Measurements from ENCODE around the gene SPRR2D. TPM values are rescaled to one million over a fixed set of nuclear protein-coding genes. Genes with fewer than 3 reads are reported as not detected.

The SPRR2D gene
- total and polyA plus RNA-seq, 5 experiments from 2014 or later, result not detected

GRCh38 chr1:152998476-152998875 lies 42.4 kb downstream of the SPRR2D start:
- DNase-seq, result no peak
- Mint-ChIP-seq H3K27me3 (peaks cover 6 to 50% (median 18%) of the 10 kb centered on the region in 5 donors), H3K27ac (no peak overlapping the region), H3K4me1 (peaks cover 0 to 4% (median 0%) of the 10 kb centered on the region in 4 donors), H3K36me3 (peaks cover 0 to 6% (median 0%) of the 10 kb centered on the region in 3 donors), H3K4me3 (no peak overlapping the region), H3K9me3 (peaks cover 0 to 13% (median 7%) of the 10 kb centered on the region in 9 donors)
- POLR2A ChIA-PET, result no interaction called here
- no peak for ATAC-seq

DNA sequence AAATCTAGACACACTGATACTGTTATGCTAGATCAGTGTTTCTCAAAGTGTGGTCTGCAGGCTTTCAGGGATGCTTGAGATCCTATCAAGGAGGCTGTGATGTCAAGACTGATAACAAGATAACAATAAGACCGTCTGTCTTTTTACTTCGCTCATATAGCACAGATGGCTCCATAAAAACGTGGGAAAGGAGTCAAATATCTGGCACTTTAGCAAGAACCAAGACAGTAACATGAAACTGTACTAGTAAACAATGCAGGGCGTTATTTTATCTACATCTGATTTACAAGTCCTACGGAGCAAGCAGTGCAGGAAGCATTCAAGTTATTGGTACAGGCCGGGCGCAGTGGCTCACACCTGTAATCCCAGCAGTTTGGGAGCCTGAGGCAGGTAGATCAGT lies 43.0 kb downstream of the SPRR2D start:
- Mint-ChIP-seq H3K36me3 (peaks cover 0 to 6% (median 0%) of the 10 kb centered on the region in 3 donors), H3K4me3 (no peak overlapping the region), H3K9me3 (peaks cover 0 to 13% (median 7%) of the 10 kb centered on the region in 9 donors), H3K27me3 (peaks cover 8 to 50% (median 21%) of the 10 kb centered on the region in 5 donors), H3K4me1 (peaks cover 0 to 4% (median 0%) of the 10 kb centered on the region in 4 donors), H3K27ac (no peak overlapping the region)
- ATAC-seq (no peak), DNase-seq (no peak)
- POLR2A ChIA-PET, result no interaction called here

- POLR2A ChIA-PET, result no interaction called here
- H3K27me3 Mint-ChIP-seq, result peaks cover 10 to 43% (median 23%) of the 10 kb centered on the region in 5 donors
- peaks cover 0 to 6% (median 0%) of the 10 kb centered on the region in 3 donors for H3K36me3 Mint-ChIP-seq
- DNase-seq (no peak), ATAC-seq (no peak)
- peaks cover 0 to 4% (median 0%) of the 10 kb centered on the region in 4 donors for H3K4me1 Mint-ChIP-seq
- peaks cover 0 to 13% (median 7%) of the 10 kb centered on the region in 9 donors for H3K9me3 Mint-ChIP-seq
- no peak overlapping the region for H3K4me3 Mint-ChIP-seq
- H3K27ac Mint-ChIP-seq, result no peak overlapping the region
Observed at GRCh38 chr1:152996633-152997400, 44.1 kb downstream of the SPRR2D start.

DNA sequence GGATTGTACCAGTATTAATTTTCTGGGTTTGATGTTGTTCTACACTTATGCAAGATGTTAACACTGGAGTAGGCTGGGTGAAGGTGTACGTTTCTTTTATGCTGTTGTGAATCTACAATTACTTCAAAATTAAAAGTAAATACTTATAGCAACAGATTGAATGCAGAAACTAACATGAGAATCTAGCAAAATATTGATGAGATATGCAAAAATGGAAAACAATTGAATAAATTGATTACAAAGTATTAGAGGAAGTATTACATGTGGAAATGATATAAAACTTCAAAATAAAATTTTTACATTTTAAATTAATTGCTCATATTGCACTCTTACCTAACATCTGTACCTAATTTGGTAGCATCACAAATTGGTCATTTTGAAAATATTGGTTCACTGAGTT lies 45.1 kb downstream of the SPRR2D start:
- Mint-ChIP-seq H3K27me3 (peaks cover 15 to 43% (median 26%) of the 10 kb centered on the region in 5 donors), H3K27ac (no peak overlapping the region), H3K9me3 (peaks cover 0 to 13% (median 7%) of the 10 kb centered on the region in 9 donors), H3K36me3 (peaks cover 0 to 6% (median 0%) of the 10 kb centered on the region in 3 donors), H3K4me3 (no peak overlapping the region), H3K4me1 (peaks cover 0 to 4% (median 0%) of the 10 kb centered on the region in 4 donors)
- no peak for ATAC-seq
- no peak for DNase-seq
- POLR2A ChIA-PET, result no interaction called here

GRCh38 chr1:152993186-152993585 lies 47.7 kb downstream of the SPRR2D start:
- Mint-ChIP-seq H3K4me3 (no peak overlapping the region), H3K36me3 (peaks cover 0 to 6% (median 0%) of the 10 kb centered on the region in 3 donors), H3K27ac (no peak overlapping the region), H3K4me1 (no peaks in the 10 kb centered on the region), H3K27me3 (peaks cover 10 to 26% (median 18%) of the 10 kb centered on the region in 5 donors), H3K9me3 (peaks cover 0 to 13% (median 7%) of the 10 kb centered on the region in 9 donors)
- POLR2A ChIA-PET, result no interaction called here
- ATAC-seq, result no peak
- DNase-seq, result no peak

Other genes starting within 250 kb of the SPRR2D start
- gene LCE1D, start 244.4 kb downstream of the SPRR2D start, total RNA-seq, result not detected
- gene LCE1D, start 244.4 kb downstream of the SPRR2D start, polyA plus RNA-seq, result not detected
- not detected for gene LCE1C, start 234.5 kb downstream of the SPRR2D start, total RNA-seq
- gene LCE1C, start 234.5 kb downstream of the SPRR2D start, polyA plus RNA-seq, result not detected
- not detected for gene LCE1B, start 229.1 kb downstream of the SPRR2D start, total RNA-seq
- gene LCE1B, start 229.1 kb downstream of the SPRR2D start, polyA plus RNA-seq, result not detected
- not detected for gene LCE1A, start 213.6 kb downstream of the SPRR2D start, total RNA-seq
- not detected for gene LCE1A, start 213.6 kb downstream of the SPRR2D start, polyA plus RNA-seq
- not detected for gene LCE6A, start 198.3 kb downstream of the SPRR2D start, total RNA-seq
- not detected for gene LCE6A, start 198.3 kb downstream of the SPRR2D start, polyA plus RNA-seq
- gene LCE7A, start 181.1 kb downstream of the SPRR2D start, total RNA-seq, result not detected
- not detected for gene LCE7A, start 181.1 kb downstream of the SPRR2D start, polyA plus RNA-seq
- not detected for gene SMCP, start 162.8 kb downstream of the SPRR2D start, total RNA-seq
- not detected for gene SMCP, start 162.8 kb downstream of the SPRR2D start, polyA plus RNA-seq
- not detected for gene IVL, start 132.6 kb downstream of the SPRR2D start, total RNA-seq
- gene IVL, start 132.6 kb downstream of the SPRR2D start, polyA plus RNA-seq, result not detected
- not detected for gene SPRR5, start 93.9 kb downstream of the SPRR2D start, total RNA-seq
- gene SPRR5, start 93.9 kb downstream of the SPRR2D start, polyA plus RNA-seq, result not detected
- gene SPRR4, start 70.5 kb downstream of the SPRR2D start, total RNA-seq, result not detected
- not detected for gene SPRR4, start 70.5 kb downstream of the SPRR2D start, polyA plus RNA-seq
- gene SPRR1A, start 57.0 kb downstream of the SPRR2D start, total RNA-seq, result not detected
- not detected for gene SPRR1A, start 57.0 kb downstream of the SPRR2D start, polyA plus RNA-seq
- gene SPRR3, start 39.4 kb downstream of the SPRR2D start, total RNA-seq, result not detected
- not detected for gene SPRR3, start 39.4 kb downstream of the SPRR2D start, polyA plus RNA-seq
- gene SPRR1B, start 9.9 kb downstream of the SPRR2D start, total RNA-seq, result not detected
- not detected for gene SPRR1B, start 9.9 kb downstream of the SPRR2D start, polyA plus RNA-seq
- gene SPRR2A, start 16.4 kb upstream of the SPRR2D start, total RNA-seq, result not detected
- gene SPRR2A, start 16.4 kb upstream of the SPRR2D start, polyA plus RNA-seq, result not detected
- gene SPRR2B, start 30.5 kb upstream of the SPRR2D start, total RNA-seq, result not detected
- not detected for gene SPRR2B, start 30.5 kb upstream of the SPRR2D start, polyA plus RNA-seq
- not detected for gene SPRR2E, start 53.4 kb upstream of the SPRR2D start, total RNA-seq
- not detected for gene SPRR2E, start 53.4 kb upstream of the SPRR2D start, polyA plus RNA-seq
- gene SPRR2F, start 72.4 kb upstream of the SPRR2D start, total RNA-seq, result not detected
- not detected for gene SPRR2F, start 72.4 kb upstream of the SPRR2D start, polyA plus RNA-seq
- gene SPRR2G, start 109.8 kb upstream of the SPRR2D start, total RNA-seq, result not detected
- gene SPRR2G, start 109.8 kb upstream of the SPRR2D start, polyA plus RNA-seq, result not detected
- not detected for gene LELP1, start 162.3 kb upstream of the SPRR2D start, total RNA-seq
- not detected for gene LELP1, start 162.3 kb upstream of the SPRR2D start, polyA plus RNA-seq
- not detected for gene PRR9, start 176.5 kb upstream of the SPRR2D start, total RNA-seq
- gene PRR9, start 176.5 kb upstream of the SPRR2D start, polyA plus RNA-seq, result not detected
- not detected for gene LORICRIN, start 218.6 kb upstream of the SPRR2D start, total RNA-seq
- not detected for gene LORICRIN, start 218.6 kb upstream of the SPRR2D start, polyA plus RNA-seq

All from naive thymus-derived CD8-positive, alpha-beta T cell (primary cell).